Spleen (tissue), 11 donors: ENCODE results near the gene HTR3D. TPM values are rescaled to one million over a fixed set of nuclear protein-coding genes. Genes with fewer than 3 reads are reported as not detected.

Source experiments
- DNase-seq: peaks from one replicate; pipeline ENCODE4 v3.0.0-alpha.2; 2020
- H3K27ac ChIP-seq, 8 donors: fragments of 200-600 bp; sonication (generic) in 7 of 8; 1 replicate in 4 of 8; 2 replicates in 4 of 8; pipeline versions ENCODE4 v1.5.0 to v1.8.0; 2016 to 2021; ENCODE audit warnings: inconsistent platforms in 4 of 8, mild to moderate bottlenecking in 4 of 8, moderate library complexity in 1 of 8
- H3K27me3 ChIP-seq, 7 donors: fragments of 200-600 bp; sonication (generic) in 6 of 7; replicated peaks in 1 of 7; 1 replicate in 4 of 7; 2 replicates in 3 of 7; pipeline versions ENCODE4 v1.5.0 to v1.8.0; 2016 to 2021; ENCODE audit warnings: inconsistent platforms in 3 of 7, mild to moderate bottlenecking in 1 of 7
- H3K36me3 ChIP-seq, 6 donors: fragments of 200-600 bp; sonication (generic) in 5 of 6; 1 replicate in 4 of 6; 2 replicates in 2 of 6; pipeline versions ENCODE4 v1.5.0 to v1.8.0; 2016 to 2021; ENCODE audit warnings: inconsistent platforms in 2 of 6
- H3K4me1 ChIP-seq, 6 donors: fragments of 200-600 bp; sonication (generic) in 5 of 6; 1 replicate in 3 of 6; 2 replicates in 3 of 6; pipeline versions ENCODE4 v1.5.0 to v1.8.0; 2016 to 2021; ENCODE audit warnings: inconsistent platforms in 3 of 6
- H3K4me3 ChIP-seq, 8 donors: fragments of 200-600 bp; sonication (generic) in 7 of 8; 1 replicate in 4 of 8; 2 replicates in 4 of 8; pipeline versions ENCODE4 v1.5.0 to v1.8.0; 2016 to 2021; ENCODE audit warnings: inconsistent platforms in 4 of 8, mild to moderate bottlenecking in 4 of 8, moderate library complexity in 2 of 8
- H3K9me3 ChIP-seq, 8 donors: fragments of 200-600 bp; sonication (generic) in 7 of 8; 1 replicate in 4 of 8; 2 replicates in 4 of 8; pipeline versions ENCODE4 v1.5.0 to v1.8.0; 2016 to 2021; ENCODE audit warnings: inconsistent platforms in 4 of 8
- POLR2A ChIP-seq, 3 donors: fragments of 450-650 bp; IDR thresholded peaks; one replicate each; pipeline ENCODE4 v1.5.1; 2017; ENCODE audit warnings: antibody characterized with exemption in 3 of 3, mild to moderate bottlenecking in 1 of 3
- POLR2AphosphoS5 ChIP-seq, 3 donors: sonication (generic); formaldehyde crosslinking; IDR thresholded peaks; one replicate each; pipeline ENCODE4 v1.5.1; 2017; ENCODE audit warnings: antibody characterized with exemption in 3 of 3
- WGBS, 5 donors: extraction: QIAGEN DNeasy Blood & Tissue Kit in 3 of 5; methylation state at CpG; one replicate each; pipeline versions ENCODE4 v1.1.5 to v1.1.7; 2013 to 2018; 5-methylcytosine and 5-hydroxymethylcytosine counted together
- intact Hi-C: fragments of 100-400 bp; cut with DNase I; formaldehyde crosslinking; loops from one replicate; pipeline ENCODE4 v1.15.0; 2023; ENCODE audit warnings: low total_unique reads
- polyA plus RNA-seq, 3 donors: library from polyadenylated mRNA; stranded (reverse); fragments of 200-250 nt; gene quantifications; one replicate each; pipeline ENCODE4 v1.2.1, GENCODE V29; 2013
- small RNA-seq, 4 donors: library from RNA; depleted of rRNA; stranded (forward); fragments of <200 nt; gene quantifications; one replicate each; pipeline ENCODE3, GENCODE V24; 2016
- total RNA-seq, 7 donors: library from RNA; depleted of rRNA in 3 of 7; stranded (reverse); fragments of >200 nt in 3 of 7; fragmentation: NEBNext Ultra II Directional in 4 of 7; extraction: Animal tissue kit (Norgen Biotek cat#: 25700) in 4 of 7; gene quantifications; one replicate each; pipeline versions ENCODE4 v1.1.0 to v1.2.1, GENCODE V29; 2016 to 2021
- TF ChIP-seq, protein P1 (sequence below), 11 experiments: fragments of 200-600 bp in 7 of 11; fragments of 450-650 bp in 4 of 11; sonication (generic) in 4 of 11; IDR thresholded peaks in 8 of 11; conservative IDR thresholded peaks in 3 of 11; 1 replicate in 7 of 11; 2 replicates in 4 of 11; pipeline versions ENCODE4 v1.4.0 to v1.8.0; 2016 to 2021; ENCODE audit warnings: antibody characterized with exemption in 11 of 11, inconsistent platforms in 4 of 11, mild to moderate bottlenecking in 1 of 11
- donor health status: healthy with polysubstance abuse.
- donor health status: DM: no; HTN: no; CAD: no; lungs with moderate emphysema.
- donor health status: DM: no; HTN: no; CAD: no.
- donor health status: Bipolar disorder and iron deficiency.
- donor health status: healthy.
- donor health status: DM: no; HTN: no; CAD: no.
- donor health status: DM: yes; HTN: yes; CAD: no.

HTR3D gene
- total and polyA plus RNA-seq, 10 donors = not detected

DNA sequence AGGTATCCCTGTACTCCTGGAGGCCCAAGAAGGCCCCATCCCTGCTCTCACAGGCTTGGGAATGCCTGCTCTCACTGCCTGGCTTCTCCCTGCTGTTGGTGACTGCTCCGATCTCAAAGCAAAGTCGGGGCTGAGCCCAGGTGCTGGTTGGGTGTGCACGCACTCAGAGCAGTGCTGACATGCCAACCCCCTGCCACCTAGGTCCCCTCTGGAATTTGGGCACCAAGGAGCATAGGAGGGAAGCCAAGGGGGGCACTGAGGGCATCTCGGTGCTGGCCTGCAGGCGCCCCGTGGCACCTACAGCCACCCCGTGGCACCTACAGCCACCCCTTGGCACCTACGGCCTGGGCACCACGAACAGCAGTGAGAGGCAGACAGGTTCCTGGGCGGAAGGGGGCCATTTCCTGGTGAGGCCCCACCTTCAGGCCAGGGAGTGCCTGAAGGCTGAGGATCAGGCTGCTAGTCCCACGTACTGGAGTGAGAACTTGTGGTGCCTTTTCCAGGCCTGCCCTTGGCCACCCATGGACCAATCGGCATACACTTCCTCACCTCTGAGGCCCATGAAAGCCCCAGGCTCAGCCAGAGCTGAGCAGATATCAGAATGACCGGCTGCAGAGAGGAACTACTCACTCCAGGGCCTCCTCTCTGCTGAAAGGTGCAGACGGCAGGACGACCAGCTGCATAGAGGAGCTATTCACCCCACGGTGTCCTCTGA lies 49.7 kb downstream of the HTR3D start:
- intact Hi-C loops = no loop called here
- 83 to 86% (median 85%) methylated on average over 13 to 16 of the region's 16 CpGs for WGBS, 5 donors
- DNase-seq = no peak
- TF ChIP-seq POLR2AphosphoS5 (IDR thresholded peaks at IDR 0.05) = no peak
- TF ChIP-seq POLR2A (IDR thresholded peaks at IDR 0.05) = no peak
- TF ChIP-seq, protein P1, sequence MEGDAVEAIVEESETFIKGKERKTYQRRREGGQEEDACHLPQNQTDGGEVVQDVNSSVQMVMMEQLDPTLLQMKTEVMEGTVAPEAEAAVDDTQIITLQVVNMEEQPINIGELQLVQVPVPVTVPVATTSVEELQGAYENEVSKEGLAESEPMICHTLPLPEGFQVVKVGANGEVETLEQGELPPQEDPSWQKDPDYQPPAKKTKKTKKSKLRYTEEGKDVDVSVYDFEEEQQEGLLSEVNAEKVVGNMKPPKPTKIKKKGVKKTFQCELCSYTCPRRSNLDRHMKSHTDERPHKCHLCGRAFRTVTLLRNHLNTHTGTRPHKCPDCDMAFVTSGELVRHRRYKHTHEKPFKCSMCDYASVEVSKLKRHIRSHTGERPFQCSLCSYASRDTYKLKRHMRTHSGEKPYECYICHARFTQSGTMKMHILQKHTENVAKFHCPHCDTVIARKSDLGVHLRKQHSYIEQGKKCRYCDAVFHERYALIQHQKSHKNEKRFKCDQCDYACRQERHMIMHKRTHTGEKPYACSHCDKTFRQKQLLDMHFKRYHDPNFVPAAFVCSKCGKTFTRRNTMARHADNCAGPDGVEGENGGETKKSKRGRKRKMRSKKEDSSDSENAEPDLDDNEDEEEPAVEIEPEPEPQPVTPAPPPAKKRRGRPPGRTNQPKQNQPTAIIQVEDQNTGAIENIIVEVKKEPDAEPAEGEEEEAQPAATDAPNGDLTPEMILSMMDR (IDR thresholded peaks at IDR 0.05 in 8 of 11, conservative IDR thresholded peaks at IDR 0.05 in 3 of 11) = no peak
- Histone ChIP-seq H3K4me1 (no peaks in the 10 kb centered on the region), H3K27ac (no peak overlapping the region), H3K36me3 (no peaks in the 10 kb centered on the region), H3K27me3 (no peaks in the 10 kb centered on the region), H3K4me3 (no peak overlapping the region), H3K9me3 (peaks cover 0 to 9% (median 0%) of the 10 kb centered on the region in 8 donors)

DNA sequence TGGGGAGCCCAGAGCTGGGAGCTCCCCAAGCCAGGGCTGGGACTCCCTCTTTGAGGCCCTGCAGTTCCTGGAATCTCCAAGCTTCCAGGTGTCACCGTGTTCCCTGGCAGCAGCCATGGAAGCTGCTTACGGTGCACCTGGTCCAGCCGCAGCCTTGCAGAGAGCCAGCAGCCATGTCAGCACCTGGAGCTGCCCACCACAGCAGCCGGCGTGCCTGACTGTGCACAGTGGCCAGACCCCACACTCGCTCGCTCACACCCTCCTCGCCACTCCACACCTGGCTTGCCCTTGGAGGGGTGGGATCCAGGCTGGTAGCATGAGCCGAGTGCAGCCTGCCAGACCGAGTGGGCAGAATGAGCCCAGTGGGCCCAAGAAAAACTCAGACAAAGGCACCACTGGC lies 50.5 kb downstream of the HTR3D start:
- 86 to 96% (median 92%) methylated on average over 2 to 10 of the region's 10 CpGs for WGBS, 5 donors
- DNase-seq = no peak
- Histone ChIP-seq H3K4me3 (no peak overlapping the region), H3K4me1 (no peaks in the 10 kb centered on the region), H3K9me3 (peaks cover 0 to 9% (median 0%) of the 10 kb centered on the region in 8 donors), H3K27me3 (no peaks in the 10 kb centered on the region), H3K36me3 (no peaks in the 10 kb centered on the region), H3K27ac (no peak overlapping the region)
- intact Hi-C loops = no loop called here
- TF ChIP-seq, protein P1 (IDR thresholded peaks at IDR 0.05 in 8 of 11, conservative IDR thresholded peaks at IDR 0.05 in 3 of 11) = no peak
- TF ChIP-seq POLR2A (IDR thresholded peaks at IDR 0.05) (no peak), POLR2AphosphoS5 (IDR thresholded peaks at IDR 0.05) (no peak)

DNA sequence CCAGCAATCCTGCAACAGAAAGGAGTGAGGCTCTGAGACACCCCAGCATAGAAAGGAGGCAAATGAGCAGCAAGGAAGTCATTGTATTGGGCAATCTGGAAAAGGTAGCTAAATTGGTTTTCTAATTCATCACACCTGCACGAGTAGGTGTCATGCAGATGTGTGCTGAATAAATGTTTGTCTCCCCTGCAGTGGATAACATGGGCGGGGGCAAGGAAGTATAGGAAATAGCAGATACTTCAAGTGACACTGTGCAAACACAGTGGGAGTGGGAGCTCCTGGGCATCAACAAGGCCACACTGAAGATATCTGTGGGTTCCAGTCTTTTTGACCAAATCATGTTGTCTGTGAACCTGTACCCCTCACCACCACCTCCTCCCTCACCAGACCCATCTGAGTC lies 50.9 kb downstream of the HTR3D start:
- Histone ChIP-seq H3K27ac (no peak overlapping the region), H3K36me3 (no peaks in the 10 kb centered on the region), H3K9me3 (peaks cover 0 to 9% (median 0%) of the 10 kb centered on the region in 8 donors), H3K4me3 (no peak overlapping the region), H3K4me1 (no peaks in the 10 kb centered on the region), H3K27me3 (no peaks in the 10 kb centered on the region)
- WGBS, 5 donors = 59 to 76% (median 73%) methylated on average over 2 of the region's 2 CpGs
- no peak for DNase-seq
- intact Hi-C loops = no loop called here
- TF ChIP-seq POLR2AphosphoS5 (IDR thresholded peaks at IDR 0.05) = no peak

DNA sequence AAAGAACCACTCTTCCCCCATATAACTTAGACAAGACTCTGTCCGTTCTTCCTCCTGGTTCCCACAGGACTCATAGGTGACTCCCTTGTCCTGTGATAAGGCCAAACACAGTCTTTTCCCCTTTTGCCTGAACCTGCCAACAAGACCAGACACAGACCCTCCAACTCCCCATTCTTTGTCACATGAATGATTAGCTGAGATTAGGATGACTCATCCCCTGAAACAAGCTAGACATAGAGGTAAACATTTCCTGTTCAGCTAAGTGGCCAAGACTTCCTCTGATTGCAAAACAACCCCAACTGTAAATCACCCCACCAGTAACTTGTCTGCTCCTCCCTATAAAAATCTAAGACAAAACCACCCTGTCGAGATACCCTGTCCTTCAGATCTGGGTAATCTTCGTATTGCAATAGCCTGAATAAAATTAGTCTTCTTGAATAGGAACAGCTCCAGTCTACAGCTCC lies 53.9 kb downstream of the HTR3D start:
- Histone ChIP-seq H3K4me3 (no peak overlapping the region), H3K27ac (no peak overlapping the region), H3K9me3 (peaks cover 0 to 10% (median 0%) of the 10 kb centered on the region in 8 donors), H3K4me1 (no peaks in the 10 kb centered on the region), H3K27me3 (no peaks in the 10 kb centered on the region), H3K36me3 (no peaks in the 10 kb centered on the region)
- intact Hi-C loops = no loop called here
- TF ChIP-seq POLR2A (IDR thresholded peaks at IDR 0.05) = no peak
- TF ChIP-seq, protein P1 (IDR thresholded peaks at IDR 0.05 in 8 of 11, conservative IDR thresholded peaks at IDR 0.05 in 3 of 11) = no peak
- no peak for TF ChIP-seq POLR2AphosphoS5 (IDR thresholded peaks at IDR 0.05)
- WGBS, 5 donors = 43 to 55% (median 47%) methylated on average over 3 of the region's 3 CpGs
- DNase-seq = no peak

Small RNAs within 50 kb of the gene (small RNA-seq; reads per million reads assigned to genes)
- 0 reads per million in 4 donors for gene RF00019

Other genes with a start within 250 kb of the HTR3D start
- 1 to 10 TPM in 6 of 7 donors, not detected in 1; 1.2 to 3.1 (median 1.8) TPM for gene MAP6D1, start 206.2 kb upstream of the HTR3D start, total RNA-seq
- gene MAP6D1, start 206.2 kb upstream of the HTR3D start, polyA plus RNA-seq = 1 to 10 TPM in 1 of 3 donors, under 1 TPM in 2; 0.77 to 2.1 (median 0.99) TPM
- 10 to 100 TPM; 34.5 to 70.3 (median 50.6) TPM for gene PARL, start 146.9 kb upstream of the HTR3D start, total RNA-seq
- gene PARL, start 146.9 kb upstream of the HTR3D start, polyA plus RNA-seq = 100 to 1,000 TPM in 1 of 3 donors, 10 to 100 TPM in 2; 81.7 to 119 (median 88.9) TPM
- gene ABCC5, start 13.9 kb upstream of the HTR3D start, total RNA-seq = 100 to 1,000 TPM in 1 of 7 donors, 10 to 100 TPM in 6; 44.4 to 112 (median 71.9) TPM
- gene ABCC5, start 13.9 kb upstream of the HTR3D start, polyA plus RNA-seq = 10 to 100 TPM; 19.6 to 33.5 (median 25.8) TPM
- not detected for gene HTR3C, start 21.3 kb downstream of the HTR3D start, total RNA-seq
- not detected for gene HTR3C, start 21.3 kb downstream of the HTR3D start, polyA plus RNA-seq
- not detected for gene HTR3E, start 65.3 kb downstream of the HTR3D start, total RNA-seq
- not detected for gene HTR3E, start 65.3 kb downstream of the HTR3D start, polyA plus RNA-seq
- gene EIF2B5, start 103.6 kb downstream of the HTR3D start, total RNA-seq = 10 to 100 TPM; 40.4 to 50.7 (median 46.3) TPM
- 10 to 100 TPM; 40.4 to 55.7 (median 52.8) TPM for gene EIF2B5, start 103.6 kb downstream of the HTR3D start, polyA plus RNA-seq
- 10 to 100 TPM; 40.3 to 67.3 (median 54.2) TPM for gene DVL3, start 123.6 kb downstream of the HTR3D start, total RNA-seq
- gene DVL3, start 123.6 kb downstream of the HTR3D start, polyA plus RNA-seq = 10 to 100 TPM; 12.3 to 28.2 (median 15.8) TPM
- 100 to 1,000 TPM; 192 to 254 (median 204) TPM for gene AP2M1, start 143.1 kb downstream of the HTR3D start, total RNA-seq
- 100 to 1,000 TPM in 2 of 3 donors, 10 to 100 TPM in 1; 98.7 to 155 (median 137) TPM for gene AP2M1, start 143.1 kb downstream of the HTR3D start, polyA plus RNA-seq
- 10 to 100 TPM; 46.4 to 90.7 (median 69.8) TPM for gene ABCF3, start 154.5 kb downstream of the HTR3D start, total RNA-seq
- gene ABCF3, start 154.5 kb downstream of the HTR3D start, polyA plus RNA-seq = 10 to 100 TPM; 35.3 to 67.3 (median 61.2) TPM
- under 1 TPM in 2 of 7 donors, not detected in 5; 0.28 to 0.68 TPM for gene VWA5B2, start 197.8 kb downstream of the HTR3D start, total RNA-seq
- under 1 TPM; 0.02 to 0.08 (median 0.03) TPM for gene VWA5B2, start 197.8 kb downstream of the HTR3D start, polyA plus RNA-seq
- gene ALG3, start 217.2 kb downstream of the HTR3D start, total RNA-seq = 10 to 100 TPM; 21.1 to 59.0 (median 28.2) TPM
- 10 to 100 TPM; 18.7 to 23.9 (median 22.8) TPM for gene ALG3, start 217.2 kb downstream of the HTR3D start, polyA plus RNA-seq
- gene EEF1AKMT4, start 217.9 kb downstream of the HTR3D start, total RNA-seq = 1 to 10 TPM; 1.2 to 5.4 (median 3.0) TPM
- gene EEF1AKMT4, start 217.9 kb downstream of the HTR3D start, polyA plus RNA-seq = 1 to 10 TPM; 1.6 to 3.7 (median 3.5) TPM
- under 1 TPM in 1 of 7 donors, not detected in 6; 0.35 TPM for gene CAMK2N2, start 229.8 kb downstream of the HTR3D start, total RNA-seq
- under 1 TPM in 1 of 3 donors, not detected in 2; 0.08 TPM for gene CAMK2N2, start 229.8 kb downstream of the HTR3D start, polyA plus RNA-seq
- gene ECE2, start 244.3 kb downstream of the HTR3D start, total RNA-seq = not detected
- not detected for gene ECE2, start 244.3 kb downstream of the HTR3D start, polyA plus RNA-seq